Stimulated activated CD4-positive, alpha-beta T cell treated with anti-CD3 and anti-CD28 coated beads, Interleukin-1b, Interleukin-23, amount 100 ng/mL, for 4 hours (primary cell): ENCODE data around the gene ABCA9.
"Not testable (repeated sequence)": the region's sequence is repeated elsewhere in the genome, so short reads cannot be mapped to it uniquely, and the experiment has no call there.

Experiments used
- DNase-seq, 2 donors: peaks; one replicate each; pipeline ENCODE4 v3.0.0-alpha.2; 2020; ENCODE audit warnings: low read depth in 2 of 2

Gene ABCA9

DNA sequence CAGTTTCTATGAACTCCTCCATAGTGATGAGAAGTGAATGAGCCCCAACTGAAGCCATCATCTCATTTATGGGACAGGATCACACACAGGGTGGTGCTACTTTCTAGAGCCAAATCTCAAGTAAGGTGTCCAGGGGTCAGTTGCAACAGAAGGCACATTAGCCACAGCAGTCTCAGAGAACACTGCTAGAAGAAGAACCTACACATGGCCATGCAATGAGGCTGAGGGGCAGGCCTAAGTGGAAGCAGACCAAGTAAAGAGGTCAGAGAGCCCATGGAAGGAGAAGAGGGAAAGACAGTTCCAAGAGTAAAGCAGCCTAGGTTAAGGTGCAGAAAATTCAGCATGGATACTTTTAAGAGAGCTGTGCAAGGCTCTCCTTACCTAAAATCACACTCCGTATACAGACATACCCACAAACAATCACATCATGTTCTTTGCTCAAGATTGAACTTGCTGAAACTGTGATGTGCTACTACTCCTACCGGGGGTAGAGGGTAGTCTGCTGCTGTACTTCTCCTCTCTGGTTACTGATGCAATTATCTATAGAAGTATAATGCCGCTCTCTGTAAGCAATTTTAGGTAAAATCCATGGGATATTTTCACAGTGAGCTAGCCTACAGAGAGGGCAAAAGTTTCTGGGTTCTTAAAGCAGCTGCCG is 107.3 kb downstream of the ABCA9 start:
- no peak for DNase-seq

DNA sequence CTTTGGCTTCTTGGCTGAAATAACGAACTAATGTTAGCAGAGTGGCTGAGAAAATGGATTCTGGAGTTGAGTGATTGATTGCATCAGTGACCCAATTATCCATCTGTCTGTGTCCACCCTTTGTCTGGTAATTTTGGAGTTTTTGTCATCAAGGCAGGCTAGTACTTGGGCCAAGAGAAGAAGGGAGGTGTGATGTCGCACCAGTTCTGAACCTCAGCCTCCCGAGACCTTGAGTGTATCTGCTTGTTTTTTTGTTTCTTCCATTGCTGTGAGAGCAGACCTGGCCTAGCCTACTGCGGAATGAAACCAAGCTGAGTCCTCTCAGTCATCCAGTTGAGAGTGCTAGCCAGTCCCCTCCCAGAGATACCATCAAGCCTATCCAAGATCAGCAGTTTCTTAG is 110.0 kb downstream of the ABCA9 start:
- no peak for DNase-seq

DNA sequence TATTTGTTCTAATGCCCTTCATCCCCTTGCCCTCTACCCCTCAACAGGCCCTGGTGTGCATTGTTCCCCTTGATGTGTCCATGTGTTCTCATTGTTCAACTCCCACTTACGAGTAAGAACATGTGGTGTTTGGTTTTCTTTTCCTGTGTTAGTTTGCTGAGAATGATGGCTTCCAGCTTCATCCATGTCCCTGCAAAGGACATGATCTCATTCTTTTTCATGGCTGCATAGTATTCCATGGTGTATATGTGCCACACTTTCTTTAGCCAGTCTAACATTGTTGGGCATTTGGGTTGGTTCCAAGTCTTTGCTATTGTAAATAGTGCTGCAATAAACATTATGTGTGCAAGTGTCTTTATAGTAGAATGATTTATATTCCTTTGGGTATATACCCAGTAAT is 112.9 kb downstream of the ABCA9 start:
- DNase-seq, result not testable (repeated sequence)

DNA sequence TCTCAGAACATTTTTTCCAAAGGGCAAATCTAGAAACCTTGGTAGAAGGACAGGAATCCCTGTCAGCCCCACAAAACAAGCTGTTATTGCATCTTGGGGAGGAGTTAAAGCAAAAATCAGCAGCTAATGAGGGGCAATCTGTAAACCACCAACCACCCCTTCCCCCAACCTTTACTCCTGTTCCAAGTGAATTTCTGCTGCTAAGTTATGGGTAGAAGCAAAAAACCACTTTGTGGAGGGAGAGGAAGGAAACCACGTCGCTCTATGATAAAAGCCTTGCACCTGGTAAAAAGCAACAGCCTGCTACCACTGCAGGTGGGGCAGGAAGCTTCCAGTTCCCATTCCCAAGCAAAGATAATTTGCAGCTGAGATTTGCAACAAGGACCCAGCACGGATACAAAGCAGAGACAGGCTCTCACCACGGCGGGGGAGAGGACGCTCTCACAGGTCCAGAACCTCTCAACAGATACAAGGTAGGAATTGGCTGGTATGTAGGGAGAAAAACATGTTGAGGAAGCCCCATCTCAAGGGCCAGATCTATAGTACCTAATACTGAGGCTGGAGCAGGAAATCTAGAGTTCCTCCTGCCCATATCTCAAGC is 116.2 kb downstream of the ABCA9 start:
- DNase-seq, result no peak

DNA sequence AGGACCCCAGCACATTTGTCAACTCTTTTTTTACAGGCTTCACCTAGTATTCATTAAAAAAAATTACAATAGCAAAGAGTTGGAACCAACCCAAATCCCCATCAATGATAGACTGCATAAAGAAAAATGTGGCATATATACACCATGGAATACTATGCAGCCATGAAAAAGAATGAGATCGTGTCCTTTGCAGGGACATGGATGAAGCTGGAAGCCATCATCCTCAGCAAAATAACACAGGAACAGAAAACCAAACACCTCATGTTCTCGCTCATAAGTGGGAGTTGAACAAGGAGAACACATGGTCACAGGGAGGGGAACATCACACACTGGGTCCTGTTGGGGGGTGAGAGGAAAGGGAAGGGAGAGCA is 116.9 kb downstream of the ABCA9 start:
- DNase-seq, result not testable (repeated sequence)

DNA sequence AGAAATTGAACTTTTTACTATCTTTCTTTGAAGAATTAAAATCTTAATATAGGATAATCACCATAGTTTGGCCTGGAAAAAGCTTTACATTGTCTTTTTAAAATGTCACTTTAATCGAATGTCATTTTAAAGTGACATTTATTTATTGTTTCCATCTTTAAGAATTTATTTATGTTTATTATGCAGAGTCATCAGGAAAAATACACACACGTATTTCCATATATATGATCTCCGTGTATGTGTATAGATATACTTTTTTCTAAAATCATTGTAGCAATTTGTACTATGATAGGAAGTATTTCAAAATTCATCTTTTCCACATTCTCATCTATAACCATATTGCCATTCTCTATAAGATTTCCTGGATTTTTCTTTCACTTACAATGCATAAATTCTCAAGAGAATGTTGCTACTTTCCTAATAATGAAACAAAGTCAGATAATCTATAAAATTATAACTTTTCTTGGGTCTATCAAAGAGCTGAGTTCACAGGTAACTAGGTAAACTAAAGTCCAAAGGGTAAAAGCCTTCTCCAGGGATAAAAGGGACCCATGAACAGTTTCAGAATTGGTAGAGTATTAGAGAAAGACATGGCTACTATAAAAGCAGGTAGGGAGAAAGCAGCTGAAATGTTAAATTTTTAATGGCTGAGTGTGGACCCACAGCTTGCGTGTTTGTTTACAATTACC is 117.5 kb downstream of the ABCA9 start:
- DNase-seq, result no peak

DNA sequence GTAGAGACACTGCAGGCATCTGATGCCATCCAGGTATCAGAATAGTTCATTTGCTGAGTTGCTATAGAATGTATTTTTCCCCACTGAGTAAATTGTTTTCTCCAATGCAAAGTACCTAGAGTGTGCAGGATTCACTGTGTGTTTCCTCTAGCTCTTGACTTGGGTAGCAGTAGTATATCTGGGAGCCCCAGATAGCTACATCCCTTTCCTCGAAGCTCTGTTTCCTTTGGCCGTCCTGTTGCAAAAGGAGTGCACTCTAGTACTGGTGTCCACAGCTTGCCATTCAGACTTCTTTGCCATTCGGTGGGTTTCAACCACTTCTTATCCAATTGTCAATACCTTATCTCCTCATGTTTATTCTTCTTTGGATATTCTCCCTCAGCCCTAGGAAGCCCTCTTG is 118.3 kb downstream of the ABCA9 start:
- no peak for DNase-seq

DNA sequence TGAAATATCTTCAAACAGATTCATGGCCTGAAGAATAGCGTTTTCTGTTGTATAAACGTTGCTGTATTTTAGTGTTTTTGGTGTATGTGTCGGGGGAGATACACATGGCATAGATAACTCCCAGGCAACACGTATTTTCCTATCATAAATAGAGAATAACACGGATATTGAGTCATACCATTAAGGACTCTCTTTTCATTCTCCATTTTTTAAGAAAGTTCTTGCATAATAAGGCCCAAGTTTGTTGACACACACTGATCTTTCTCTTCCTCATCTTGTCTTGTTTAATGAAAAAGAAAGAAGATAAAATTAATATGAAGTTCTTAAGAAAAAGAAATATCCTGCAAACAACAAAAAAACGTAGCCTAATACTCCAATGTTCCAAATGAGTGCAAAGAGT is 119.0 kb downstream of the ABCA9 start:
- DNase-seq, result no peak

DNA sequence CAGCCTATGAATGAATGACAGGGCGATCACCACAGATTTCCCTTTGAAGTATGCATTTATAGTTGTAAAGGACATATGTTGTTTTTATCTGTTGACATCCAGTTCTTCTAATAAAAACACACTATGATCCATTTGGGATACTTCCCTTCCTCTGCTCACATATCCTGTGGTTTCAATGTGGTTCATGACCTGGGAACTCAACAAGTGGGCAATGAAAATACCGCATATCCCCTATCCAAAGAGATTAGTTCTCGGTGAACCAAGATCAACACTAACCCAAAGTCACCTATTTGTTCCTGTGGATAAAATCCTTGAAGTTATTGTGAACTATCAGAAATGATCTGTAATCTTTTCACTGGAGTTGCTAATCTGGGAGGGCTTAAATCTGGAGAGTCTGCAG is 121.5 kb downstream of the ABCA9 start:
- DNase-seq, result no peak

DNA sequence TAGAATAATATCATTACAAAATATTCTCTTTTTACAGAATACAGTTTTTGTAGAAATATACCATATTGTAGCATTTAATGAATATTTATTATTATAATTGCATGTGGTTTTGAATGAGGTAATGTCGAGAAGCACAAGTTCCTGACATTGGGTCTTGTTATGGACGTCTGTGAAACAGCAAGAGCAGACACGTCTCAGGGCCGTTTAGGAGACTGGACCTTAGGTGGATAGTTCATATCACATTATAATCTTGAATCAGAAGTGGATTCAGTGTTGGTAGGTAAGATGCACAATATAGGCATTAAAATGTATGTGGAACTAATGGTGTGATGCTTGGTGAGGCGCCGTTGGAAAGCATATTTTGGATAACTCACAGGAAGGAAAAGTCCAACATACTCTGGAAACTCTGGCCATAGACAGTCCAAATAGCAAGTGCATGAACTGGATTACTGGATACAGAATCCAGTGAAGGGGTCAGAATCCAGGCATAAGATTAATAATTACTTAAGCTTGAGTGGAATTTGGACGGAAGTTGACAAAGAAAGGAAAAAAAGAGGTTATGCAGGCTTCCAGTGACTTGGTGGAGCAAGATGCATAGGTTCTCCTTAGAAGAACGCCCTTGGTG is 122.7 kb downstream of the ABCA9 start:
- no peak for DNase-seq

DNA sequence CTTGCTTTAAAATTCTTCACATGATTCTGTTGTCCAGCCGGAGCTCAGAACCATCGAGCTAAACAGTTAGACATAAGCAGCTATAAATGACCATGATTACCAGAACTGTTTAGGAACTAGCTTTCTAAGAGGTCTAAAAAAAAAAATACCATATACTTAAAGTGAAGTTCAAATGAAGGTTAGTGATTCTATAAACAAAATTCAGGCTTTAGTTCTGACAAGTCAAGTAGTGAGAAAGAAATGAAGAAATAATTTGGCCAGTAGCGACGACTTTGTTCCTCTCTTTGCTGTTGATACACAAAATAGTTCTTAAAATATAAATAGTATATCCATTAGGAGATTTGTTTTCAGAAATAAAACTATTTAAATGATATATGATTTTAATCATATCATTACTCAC is 133.2 kb downstream of the ABCA9 start:
- no peak for DNase-seq

DNA sequence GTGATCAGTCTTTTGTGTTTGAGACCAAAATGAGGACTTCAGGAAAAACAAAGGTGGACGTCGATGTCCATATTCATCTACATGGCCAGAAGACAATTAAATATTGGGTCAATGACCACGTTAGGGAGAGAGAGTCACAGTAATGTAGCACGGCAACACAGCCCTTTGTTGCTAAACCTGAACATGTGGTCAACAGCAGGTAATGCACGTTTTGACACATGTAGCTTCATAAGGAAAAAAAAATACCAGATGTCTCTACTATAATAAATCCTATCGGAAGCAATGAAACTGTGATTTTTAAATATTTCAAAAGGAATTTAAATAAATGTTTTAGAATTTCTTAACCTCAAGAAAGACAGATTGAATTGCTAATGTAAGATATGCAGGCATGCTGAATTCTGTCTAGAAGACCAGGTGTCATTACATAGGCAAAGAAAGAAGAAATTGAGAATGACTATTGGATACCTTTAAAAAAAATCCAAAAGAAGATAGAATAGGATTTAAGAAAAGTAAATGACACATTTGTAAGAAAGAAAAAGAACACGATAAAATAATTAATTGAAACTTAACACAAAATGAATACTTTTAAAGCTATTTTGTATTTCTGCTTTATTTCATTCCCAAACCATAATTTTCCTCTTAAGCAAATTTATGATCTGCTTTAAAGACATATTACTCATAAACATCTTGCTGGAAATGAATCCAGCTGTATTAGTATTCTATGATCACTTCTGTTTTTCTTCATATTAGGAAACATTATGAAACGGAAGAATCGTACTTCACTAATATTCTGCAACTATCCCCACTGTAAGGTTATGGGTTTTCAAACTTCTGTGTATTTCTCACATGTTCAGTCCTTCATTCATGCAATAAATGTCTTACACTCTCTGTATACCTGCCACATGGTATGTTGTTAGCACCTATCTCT is 135.7 kb downstream of the ABCA9 start:
- no peak for DNase-seq
